C4-2B (cell line): Measurements from ENCODE around the gene KITLG.

Experiments
- H3K27ac ChIP-seq: fragments of 450-650 bp; 2 replicates; pipeline ENCODE4 v1.5.1; 2017
- ZFX ChIP-seq: fragments of 450-650 bp; IDR thresholded peaks from 2 replicates; pipeline ENCODE4 v1.6.1; 2017
- TF ChIP-seq, protein P1 (sequence below): fragments of 450-650 bp; conservative IDR thresholded peaks from 2 replicates; pipeline ENCODE4 v1.5.1; 2017; ENCODE audit warnings: mild to moderate bottlenecking

Gene KITLG

DNA sequence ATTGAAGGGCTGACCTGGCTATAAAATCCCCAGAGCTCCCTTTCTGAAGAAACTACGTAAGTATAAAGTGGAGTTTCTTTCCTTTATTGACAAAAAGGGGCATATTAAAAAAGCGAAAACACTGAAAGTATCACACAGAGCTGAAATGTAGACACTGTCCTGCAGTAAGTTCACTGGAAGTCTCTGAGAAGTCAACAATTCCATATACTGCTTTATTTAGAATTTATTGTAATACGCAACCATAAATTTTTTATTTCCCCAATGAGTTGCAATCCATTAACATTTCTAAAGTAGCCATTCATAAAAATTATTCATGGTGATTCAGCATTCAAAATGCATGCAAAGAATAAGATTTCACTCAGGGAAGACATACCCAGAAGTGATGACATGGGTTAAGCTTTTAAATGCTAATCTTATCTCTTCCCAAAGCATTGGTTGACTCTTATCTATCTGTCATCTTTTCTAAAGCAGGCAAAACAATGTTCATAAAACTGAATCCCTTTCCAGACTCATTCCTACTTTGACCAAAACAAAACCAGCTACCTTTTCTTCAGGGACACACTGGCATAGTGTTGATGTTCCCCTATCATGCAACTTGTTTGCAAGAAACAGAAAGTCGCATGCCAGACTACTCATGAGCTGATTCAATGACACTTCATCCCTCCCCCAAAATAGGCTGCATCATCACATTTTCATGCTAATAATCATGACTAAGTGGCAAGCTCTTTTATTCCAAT lies 17.3 kb downstream of the KITLG start:
- no peak overlapping the region for H3K27ac ChIP-seq
- TF ChIP-seq ZFX = no peak
- TF ChIP-seq, protein P1, sequence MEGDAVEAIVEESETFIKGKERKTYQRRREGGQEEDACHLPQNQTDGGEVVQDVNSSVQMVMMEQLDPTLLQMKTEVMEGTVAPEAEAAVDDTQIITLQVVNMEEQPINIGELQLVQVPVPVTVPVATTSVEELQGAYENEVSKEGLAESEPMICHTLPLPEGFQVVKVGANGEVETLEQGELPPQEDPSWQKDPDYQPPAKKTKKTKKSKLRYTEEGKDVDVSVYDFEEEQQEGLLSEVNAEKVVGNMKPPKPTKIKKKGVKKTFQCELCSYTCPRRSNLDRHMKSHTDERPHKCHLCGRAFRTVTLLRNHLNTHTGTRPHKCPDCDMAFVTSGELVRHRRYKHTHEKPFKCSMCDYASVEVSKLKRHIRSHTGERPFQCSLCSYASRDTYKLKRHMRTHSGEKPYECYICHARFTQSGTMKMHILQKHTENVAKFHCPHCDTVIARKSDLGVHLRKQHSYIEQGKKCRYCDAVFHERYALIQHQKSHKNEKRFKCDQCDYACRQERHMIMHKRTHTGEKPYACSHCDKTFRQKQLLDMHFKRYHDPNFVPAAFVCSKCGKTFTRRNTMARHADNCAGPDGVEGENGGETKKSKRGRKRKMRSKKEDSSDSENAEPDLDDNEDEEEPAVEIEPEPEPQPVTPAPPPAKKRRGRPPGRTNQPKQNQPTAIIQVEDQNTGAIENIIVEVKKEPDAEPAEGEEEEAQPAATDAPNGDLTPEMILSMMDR = no peak

DNA sequence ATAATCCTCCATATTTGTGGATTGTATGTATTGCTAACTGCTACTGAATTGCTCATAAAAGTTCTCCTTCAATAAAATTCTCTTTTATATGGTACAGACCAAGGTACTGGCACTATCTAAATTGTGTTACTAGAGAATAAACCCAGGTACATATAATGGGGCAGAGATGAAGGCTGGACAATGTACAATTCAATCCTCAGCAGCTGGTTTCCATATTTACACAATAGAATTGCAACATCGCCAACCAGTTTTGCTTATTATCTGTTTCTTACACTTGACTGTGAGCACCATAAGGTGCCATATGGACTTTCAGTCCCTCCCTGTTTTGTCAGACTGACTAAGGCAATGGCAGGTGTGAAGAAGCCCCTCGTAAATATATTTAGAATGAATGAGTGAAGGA lies 18.1 kb downstream of the KITLG start:
- H3K27ac ChIP-seq = no peak overlapping the region
- TF ChIP-seq, protein P1 = no peak
- TF ChIP-seq ZFX = no peak

DNA sequence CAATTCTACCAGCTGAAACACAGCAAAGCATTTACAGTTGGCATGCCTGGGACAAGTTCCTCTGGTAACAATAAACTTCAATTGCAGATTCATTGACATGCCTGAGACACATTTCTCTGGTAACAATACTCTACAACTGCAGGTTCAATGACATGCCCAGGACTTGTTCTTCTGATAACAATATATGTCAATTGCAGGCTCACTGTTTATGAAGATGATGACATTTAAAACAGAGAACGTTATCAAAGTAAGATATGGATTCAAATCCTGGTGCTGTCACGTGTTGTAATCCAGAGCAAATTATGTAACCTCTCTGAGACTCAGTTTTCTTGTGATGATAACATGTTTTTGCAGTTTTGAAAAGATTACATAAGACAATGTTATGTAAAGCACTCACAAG lies 20.5 kb downstream of the KITLG start:
- TF ChIP-seq, protein P1 = no peak
- no peak for TF ChIP-seq ZFX

DNA sequence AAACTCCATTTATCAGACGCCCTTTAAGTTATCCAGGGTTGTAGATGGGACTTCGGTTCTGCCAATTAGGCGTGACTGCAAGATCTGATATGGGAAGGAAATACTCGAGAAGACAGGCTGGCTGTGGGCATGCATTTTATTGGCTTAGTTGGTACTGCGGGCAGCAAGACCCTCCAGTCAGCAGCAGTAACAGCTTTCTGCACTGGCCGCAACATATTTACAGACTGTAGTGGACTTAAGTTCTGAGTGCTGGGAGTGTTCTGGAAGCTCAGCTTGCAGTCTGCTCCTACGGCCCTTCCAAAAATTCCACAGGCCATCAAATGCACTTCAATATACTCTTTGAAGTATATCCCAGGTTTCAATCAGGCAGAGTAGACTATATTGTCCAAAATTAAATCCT lies 21.1 kb downstream of the KITLG start:
- TF ChIP-seq ZFX = no peak
- TF ChIP-seq, protein P1 = no peak
- no peak overlapping the region for H3K27ac ChIP-seq

More for the DNA sequence above, 20.5 kb downstream of the KITLG start:
- H3K27ac ChIP-seq = no peak overlapping the region

DNA sequence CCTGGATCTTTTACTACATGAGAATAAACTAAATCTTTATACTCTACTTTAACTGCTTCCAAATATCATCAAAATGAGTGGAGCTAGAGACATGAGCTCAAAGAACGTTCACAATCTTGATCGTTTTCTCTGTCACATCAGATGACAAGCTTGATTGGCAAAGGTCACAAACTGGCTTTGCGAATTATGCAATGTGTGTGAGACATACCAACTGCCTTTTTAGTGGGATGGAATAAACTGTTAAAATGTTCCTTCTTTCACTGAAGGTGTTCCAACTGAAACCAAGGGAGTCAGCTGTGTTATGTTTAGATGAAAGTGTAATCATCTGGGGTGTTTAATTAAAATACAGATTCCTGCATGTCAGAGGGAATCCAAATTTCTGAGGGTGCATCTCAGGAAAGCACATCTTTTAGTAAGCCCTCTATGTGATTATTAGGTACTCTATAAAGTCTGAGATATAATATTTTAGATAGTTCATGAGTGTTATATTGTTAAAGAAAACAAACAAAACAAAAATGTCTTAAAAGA lies 21.9 kb downstream of the KITLG start:
- TF ChIP-seq ZFX = no peak
- TF ChIP-seq, protein P1 = no peak

DNA sequence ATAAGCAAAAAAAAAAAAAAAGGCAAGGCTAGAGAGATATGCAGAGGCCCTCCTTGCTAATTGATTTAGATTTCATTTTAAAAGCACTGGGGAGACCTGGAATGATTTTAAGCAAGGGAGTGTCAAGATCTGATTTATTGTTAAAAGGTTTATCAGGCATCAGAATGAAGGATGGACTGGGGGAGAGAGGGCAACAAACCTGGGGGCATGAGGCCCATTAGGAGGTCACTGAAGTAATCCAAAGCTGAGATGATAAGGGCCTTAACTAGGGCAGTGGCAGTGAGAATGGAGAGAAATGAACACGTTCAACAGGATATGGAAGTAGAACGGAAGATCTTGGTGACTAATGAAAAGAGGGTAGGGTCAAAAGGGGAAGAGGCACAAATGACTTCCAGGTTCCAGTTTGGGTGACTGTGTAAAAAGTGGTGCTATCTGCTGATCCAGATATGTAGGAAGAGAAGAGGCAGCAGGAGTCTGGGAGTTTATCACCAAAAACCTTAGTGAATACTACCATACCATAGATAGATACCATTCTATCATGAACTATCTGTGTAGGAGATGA lies 24.0 kb downstream of the KITLG start:
- H3K27ac ChIP-seq = no peak overlapping the region
- TF ChIP-seq, protein P1 = no peak
- no peak for TF ChIP-seq ZFX

More for the DNA sequence above, 21.9 kb downstream of the KITLG start:
- H3K27ac ChIP-seq = no peak overlapping the region

DNA sequence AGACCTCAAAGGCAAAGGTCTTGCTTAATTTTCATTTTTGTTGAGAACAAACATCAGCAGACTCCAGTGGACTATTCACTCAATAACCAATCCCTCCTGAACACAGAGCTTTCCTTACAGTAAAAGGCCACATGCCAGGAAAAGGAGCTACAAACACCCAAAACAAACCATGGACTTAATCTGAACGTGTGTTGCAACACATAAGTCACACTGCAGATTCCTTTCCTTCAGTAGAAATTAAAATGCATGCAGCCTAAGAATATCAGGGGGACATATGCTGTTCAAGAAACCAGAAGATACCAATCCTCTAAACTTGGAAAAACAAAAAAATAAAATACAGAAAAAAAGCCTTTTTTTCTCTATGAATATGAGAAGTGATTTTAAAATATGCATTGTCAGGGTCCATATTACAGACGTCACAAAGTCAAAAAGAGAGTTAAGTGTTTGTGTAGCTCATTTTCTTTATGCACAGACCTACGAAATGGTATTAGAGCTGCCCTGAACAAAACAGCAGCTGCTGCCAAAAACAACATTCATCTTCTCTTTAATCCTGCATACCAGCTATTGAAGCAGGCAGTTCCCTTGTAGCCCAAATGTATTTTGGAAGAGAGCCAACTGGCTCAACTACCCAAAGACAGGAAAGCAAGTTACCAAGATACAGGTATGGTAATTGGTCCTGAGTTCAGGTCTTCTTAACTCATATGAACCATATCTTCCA lies 26.2 kb downstream of the KITLG start:
- no peak overlapping the region for H3K27ac ChIP-seq
- TF ChIP-seq ZFX = no peak
- TF ChIP-seq, protein P1 = no peak
